HG02870 (cell line): Measurements from ENCODE around the gene CADM1.
A peak's percentile ranks its signal among the peaks of the same experiment; 100 is the strongest.

Source experiments
- ATAC-seq: cut with Tn5 transposase; IDR thresholded peaks from one replicate; pipeline ENCODE4 v1.9.1; 2021; ENCODE audit warnings: mild to moderate bottlenecking, moderate library complexity; ENCODE audit not compliant: unreplicated experiment

CADM1 gene

GRCh38 chr11:115518983-115519628 is 14.9 kb upstream of the CADM1 start:
- no peak for ATAC-seq

- no peak for ATAC-seq
Measured at GRCh38 chr11:115515647-115516395, 11.6 kb upstream of the CADM1 start.

GRCh38 chr11:115506954-115507675 is 2.9 kb upstream of the CADM1 start:
- ATAC-seq: no peak

DNA sequence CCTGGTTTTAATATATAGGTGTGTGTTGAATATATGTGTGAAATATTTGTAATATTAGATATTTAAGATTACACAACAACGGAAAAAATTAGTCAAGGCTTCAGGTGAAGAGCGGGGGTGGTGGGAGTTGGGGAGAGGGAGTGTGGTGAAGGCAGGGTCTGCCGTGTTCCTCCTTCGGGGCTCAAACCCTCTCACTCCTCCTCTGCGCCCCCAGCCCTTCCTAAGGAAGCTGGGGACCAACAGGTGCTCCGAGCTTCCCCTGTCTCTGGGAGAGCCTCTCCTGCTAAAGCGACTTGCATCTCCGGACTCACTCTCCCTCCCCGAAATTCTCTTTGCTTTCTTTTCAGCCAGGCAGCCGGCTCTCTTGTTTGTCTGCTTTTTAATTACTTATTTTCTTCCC is 960 bp upstream of the CADM1 start:
- no peak for ATAC-seq

DNA sequence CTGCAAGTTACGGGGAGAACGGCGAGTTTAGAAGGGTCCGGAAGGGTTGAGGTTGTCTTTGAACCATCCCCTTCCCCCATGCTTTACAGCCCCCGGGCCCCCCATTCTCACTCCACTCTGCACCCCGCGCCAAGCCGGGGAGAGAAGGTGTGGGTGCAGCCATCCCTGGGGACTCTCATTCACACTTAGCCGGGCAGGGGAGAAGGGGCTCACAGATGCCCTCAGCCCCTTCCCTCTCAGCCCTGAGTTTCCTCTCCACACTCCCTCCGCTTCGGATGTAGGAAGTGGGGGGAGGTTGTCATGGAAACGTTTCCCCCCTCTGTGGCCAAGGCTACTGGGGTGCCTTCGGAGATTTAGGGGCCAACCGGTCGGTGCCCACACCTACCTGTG is 334 bp downstream of the CADM1 start:
- no peak for ATAC-seq

DNA sequence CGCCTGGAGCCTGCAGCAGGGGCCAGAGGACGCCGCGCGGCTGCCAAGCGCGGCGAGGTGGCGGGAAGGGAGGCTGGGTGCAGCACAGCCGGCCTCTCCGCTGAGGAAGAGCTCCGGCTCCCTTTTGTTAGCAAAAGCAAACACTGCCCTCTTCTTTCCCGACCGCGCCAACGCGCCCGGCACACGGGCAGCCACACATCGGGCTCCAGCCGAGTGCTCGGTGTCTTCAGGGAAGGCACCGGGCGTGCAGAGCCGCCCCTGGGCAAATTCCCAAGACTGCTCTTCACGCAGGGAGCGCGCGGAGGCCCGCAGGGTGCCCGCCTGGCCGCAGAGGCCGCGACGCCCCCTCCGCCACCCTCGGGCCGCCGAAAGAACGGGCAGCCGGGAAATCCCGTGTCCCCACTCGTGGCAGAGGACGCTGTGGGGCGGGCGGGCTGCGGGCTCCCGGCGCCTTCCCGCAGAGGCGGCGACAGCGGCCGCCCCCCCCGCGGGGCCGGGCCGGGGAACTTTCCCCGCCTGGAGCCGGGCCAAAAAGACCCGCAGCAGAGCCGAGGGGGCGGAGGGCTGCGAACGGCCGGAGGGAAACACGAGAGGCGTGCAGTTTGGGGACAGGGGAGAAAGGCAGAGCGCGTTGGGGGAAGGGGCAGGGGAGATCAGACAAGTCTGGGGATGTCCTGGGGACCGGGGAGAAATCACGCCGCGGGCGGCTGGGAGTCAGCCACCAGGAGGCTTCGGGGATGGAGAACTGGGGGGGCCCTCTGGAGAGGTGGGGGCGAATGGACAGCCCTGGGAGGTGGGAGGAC is 931 bp downstream of the CADM1 start:
- ATAC-seq: no peak

- ATAC-seq: no peak
Measured at GRCh38 chr11:115502636-115503082, 1.6 kb downstream of the CADM1 start.

GRCh38 chr11:115501893-115502589 is 2.2 kb downstream of the CADM1 start:
- peak; percentile 30 for ATAC-seq

DNA sequence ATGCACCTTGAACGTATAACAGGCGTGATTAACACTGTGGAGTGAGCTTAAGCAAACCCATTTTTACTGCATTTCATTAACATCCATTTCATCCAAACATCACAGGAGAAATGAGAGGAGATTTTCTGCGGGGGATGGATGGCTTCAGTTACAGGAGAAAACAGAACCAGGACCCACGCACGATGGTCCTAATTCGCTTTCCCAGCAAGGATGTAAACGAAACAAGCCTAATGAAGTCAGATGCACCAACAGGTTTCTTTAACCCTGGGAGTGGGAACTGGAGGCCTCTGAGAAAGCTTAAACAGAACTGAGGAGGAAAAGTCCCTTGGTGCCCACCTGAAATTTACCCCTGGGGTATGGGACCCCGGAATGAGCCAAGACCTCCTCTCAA is 2.7 kb downstream of the CADM1 start:
- no peak for ATAC-seq

DNA sequence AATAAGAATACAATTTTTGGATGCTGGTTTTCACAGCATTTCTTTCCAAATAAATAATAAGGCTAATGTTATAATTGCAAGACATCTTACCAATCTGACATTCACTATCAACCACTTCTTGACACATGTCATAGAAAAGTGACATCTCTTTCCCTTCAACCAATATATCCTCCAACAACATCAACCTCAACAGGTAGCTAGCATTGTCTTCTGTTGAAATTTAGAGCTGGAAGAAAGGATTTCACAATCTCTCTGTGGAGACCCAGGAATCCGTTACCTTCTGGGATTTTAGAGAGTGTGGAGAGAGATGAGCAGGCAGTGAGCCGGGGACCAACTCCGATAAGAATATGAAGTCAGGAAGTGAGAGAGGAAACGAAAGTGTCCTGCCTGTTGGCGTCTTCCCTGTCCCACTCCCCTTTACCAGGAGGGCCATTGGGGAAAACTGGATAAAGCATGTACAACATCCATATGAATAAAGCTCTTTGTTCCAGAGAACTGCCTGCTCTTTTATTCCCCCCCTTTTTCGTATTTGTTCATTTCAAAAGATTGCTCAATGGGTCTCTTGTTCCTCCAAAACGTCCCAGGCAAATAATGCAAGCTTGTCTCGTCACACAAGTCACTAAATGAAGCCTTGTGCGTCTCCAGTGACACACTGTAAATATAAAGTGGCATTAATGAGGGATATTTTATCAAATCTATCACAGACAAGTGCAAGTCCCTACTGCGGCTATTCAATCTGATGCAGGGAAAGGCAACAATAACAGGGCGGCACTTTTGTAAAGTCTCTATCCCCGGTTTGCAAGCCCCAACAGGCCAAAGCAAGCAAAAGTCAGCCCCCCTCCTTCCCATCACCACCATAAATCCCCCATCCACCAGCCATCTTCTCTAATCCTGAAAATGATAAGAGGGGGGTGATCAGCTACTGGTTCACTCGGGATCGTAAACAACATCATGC is 3.4 kb downstream of the CADM1 start:
- ATAC-seq: no peak

DNA sequence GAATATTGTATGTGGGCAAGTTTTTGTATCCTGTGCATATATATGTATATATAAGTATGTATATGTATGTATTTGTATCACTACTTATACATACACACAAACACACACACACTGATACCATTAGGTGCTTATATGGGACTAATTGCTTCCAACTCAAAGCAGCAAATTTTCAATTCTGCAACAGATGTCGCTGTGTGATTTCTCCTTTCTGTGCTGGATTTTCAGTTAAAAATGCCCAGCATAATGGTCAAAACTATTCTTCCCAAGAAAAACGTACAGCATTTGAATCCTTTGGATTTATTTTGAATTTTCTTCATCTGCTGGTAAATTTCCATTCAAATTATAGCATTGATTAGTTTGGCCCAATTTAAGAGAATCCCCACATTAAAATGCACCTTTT is 4.3 kb downstream of the CADM1 start:
- no peak for ATAC-seq

- no peak for ATAC-seq
Measured at GRCh38 chr11:115499241-115499799, 4.9 kb downstream of the CADM1 start.

DNA sequence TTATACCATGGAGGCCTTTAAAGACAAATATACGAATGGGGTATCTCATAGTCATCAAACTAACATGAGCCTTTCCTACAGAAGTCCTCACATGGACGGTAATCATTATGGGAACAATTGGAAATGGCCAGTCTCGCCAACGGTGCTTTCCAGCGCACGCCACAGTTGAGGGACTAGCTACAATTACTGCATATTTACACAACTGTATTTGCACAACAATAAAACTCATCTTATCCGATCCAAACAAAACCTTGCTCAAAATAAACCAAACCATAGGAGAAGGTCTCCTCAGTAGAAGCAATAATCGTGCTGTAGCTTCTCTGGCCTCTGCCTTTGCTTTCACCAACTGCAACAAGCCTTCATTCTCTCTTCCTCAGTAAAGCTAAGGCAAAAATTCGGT is 5.9 kb downstream of the CADM1 start:
- ATAC-seq: no peak

GRCh38 chr11:115497303-115497702 is 6.9 kb downstream of the CADM1 start:
- ATAC-seq: peak; percentile 60

- no peak for ATAC-seq
Measured at GRCh38 chr11:115496892-115497291, 7.3 kb downstream of the CADM1 start.

GRCh38 chr11:115493905-115494304 is 10.3 kb downstream of the CADM1 start:
- no peak for ATAC-seq

DNA sequence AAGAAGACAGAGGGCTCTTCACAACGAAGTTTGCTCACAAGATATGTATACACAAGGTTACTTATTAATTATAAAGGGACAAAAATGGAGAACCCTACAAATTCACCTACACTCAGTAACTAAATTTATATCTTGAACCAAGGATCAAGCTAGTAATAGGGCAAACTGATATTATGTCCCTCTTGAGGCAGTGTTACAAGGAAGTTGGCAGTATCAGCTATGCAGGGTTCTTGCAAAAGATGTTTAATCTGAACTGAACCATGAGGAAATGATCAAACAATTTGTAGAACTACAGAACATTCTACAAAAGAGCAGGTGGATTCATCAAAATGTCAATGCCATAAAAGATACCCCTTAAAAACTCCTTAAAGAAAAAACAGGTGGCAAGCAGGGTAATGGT is 10.7 kb downstream of the CADM1 start:
- no peak for ATAC-seq

DNA sequence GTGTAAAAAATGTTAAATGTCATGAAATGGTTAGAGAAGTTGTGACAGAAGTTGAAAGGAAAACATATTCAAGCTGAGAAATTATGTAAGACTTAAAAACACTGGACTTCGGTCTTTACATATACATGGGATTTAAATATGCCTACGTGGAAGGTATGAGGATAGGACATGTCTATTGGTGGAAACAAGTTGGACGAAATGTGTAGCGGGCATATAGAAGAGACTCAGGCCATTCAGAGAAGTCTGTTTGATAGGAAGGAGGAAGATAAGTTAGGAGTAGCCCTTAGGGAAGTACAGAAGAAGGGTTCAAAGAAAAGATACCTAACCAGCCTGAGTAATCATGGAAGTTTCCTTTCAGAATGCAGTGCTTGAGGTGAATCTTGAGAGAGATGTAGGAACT is 14.7 kb downstream of the CADM1 start:
- ATAC-seq: no peak

DNA sequence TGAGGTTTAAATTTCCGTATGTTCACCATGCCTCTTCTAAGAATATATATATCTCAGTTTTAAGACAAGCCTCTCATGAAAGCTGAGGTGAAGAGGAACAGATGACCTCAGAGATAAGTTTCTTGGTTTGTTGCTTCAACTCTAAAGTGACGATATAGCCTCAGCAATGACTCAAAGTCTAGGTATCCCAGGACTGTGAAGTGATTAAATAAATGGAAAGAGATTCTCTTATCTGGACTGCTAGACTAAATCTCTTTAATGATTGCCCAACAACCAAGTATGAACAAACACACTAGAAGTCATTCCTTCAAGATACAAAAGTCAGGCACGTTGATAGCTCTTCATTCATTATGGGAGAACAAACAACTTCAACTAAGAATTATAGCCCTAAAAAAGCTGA is 15.3 kb downstream of the CADM1 start:
- no peak for ATAC-seq
